ENCODE results near the gene SUGCT.

- TF ChIP-seq, protein P1, sequence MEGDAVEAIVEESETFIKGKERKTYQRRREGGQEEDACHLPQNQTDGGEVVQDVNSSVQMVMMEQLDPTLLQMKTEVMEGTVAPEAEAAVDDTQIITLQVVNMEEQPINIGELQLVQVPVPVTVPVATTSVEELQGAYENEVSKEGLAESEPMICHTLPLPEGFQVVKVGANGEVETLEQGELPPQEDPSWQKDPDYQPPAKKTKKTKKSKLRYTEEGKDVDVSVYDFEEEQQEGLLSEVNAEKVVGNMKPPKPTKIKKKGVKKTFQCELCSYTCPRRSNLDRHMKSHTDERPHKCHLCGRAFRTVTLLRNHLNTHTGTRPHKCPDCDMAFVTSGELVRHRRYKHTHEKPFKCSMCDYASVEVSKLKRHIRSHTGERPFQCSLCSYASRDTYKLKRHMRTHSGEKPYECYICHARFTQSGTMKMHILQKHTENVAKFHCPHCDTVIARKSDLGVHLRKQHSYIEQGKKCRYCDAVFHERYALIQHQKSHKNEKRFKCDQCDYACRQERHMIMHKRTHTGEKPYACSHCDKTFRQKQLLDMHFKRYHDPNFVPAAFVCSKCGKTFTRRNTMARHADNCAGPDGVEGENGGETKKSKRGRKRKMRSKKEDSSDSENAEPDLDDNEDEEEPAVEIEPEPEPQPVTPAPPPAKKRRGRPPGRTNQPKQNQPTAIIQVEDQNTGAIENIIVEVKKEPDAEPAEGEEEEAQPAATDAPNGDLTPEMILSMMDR (IDR thresholded peaks at IDR 0.05; ENCODE audit: low read depth, low read length) = no peak
- TF ChIP-seq EZH2phosphoT487 (IDR thresholded peaks at IDR 0.05; ENCODE audit: low read depth) = no peak
Measured at GRCh38 chr7:40101201-40101600, 33.6 kb upstream of the SUGCT start.
